Naive thymus-derived CD4-positive, alpha-beta T cell (primary cell): ENCODE data around the gene FH. TPM values are rescaled to one million over a fixed set of nuclear protein-coding genes. Genes with fewer than 3 reads are reported as not detected.

Source experiments
- ATAC-seq: fragments of 150-1000 bp; cut with Tn5 transposase; 2 replicates; pipeline ENCODE4 v1.10.0; 2021; ENCODE audit warnings: mild to moderate bottlenecking, moderate library complexity
- CTCF ChIA-PET: fragments of 350-600 bp; sonication (Branson Sonifier 250); formaldehyde crosslinking; loops from one replicate; lab custom pipeline; 2021; ENCODE audit warnings: antibody characterized with exemption; lab: Charles Lee
- POLR2A ChIA-PET: fragments of 350-600 bp; sonication (Branson Sonifier 250); formaldehyde crosslinking; loops from one replicate; lab custom pipeline; 2021; ENCODE audit warnings: antibody characterized with exemption, inconsistent platforms; lab: Charles Lee
- DNase-seq, 9 donors: peaks; one replicate each; pipeline versions ENCODE4 v3.0.0 to v3.0.0-alpha.2; 2020 to 2022; ENCODE audit warnings: mixed read lengths in 1 of 9
- H3K27ac ChIP-seq: one replicate; pipeline ENCODE4 v1.7.0; 2013; ENCODE audit warnings: mild to moderate bottlenecking, low read depth, low read length, moderate library complexity
- H3K27me3 ChIP-seq, 2 donors: one replicate each; pipeline ENCODE4 v1.7.0; 2013; ENCODE audit warnings: low read length in 2 of 2, mild to moderate bottlenecking in 2 of 2, moderate library complexity in 2 of 2; ENCODE audit not compliant: control insufficient read depth in 2 of 2, insufficient read depth in 2 of 2
- H3K36me3 ChIP-seq, 3 experiments: 1 replicate in 2 of 3; 2 replicates in 1 of 3; pipeline ENCODE4 v1.7.0; 2013; ENCODE audit warnings: low read length in 3 of 3, mild to moderate bottlenecking in 3 of 3, moderate library complexity in 1 of 3; ENCODE audit not compliant: insufficient read depth in 3 of 3, control insufficient read depth in 2 of 3
- H3K4me1 ChIP-seq, 2 donors: one replicate each; pipeline ENCODE4 v1.7.0; 2013; ENCODE audit warnings: low read length in 2 of 2, mild to moderate bottlenecking in 2 of 2, moderate library complexity in 1 of 2; ENCODE audit not compliant: control insufficient read depth in 2 of 2, insufficient read depth in 2 of 2
- H3K4me3 ChIP-seq: 2 replicates; pipeline ENCODE4 v1.7.0; 2013; ENCODE audit warnings: mild to moderate bottlenecking, low read length
- H3K9me3 ChIP-seq, 3 experiments: 1 replicate in 2 of 3; 2 replicates in 1 of 3; pipeline ENCODE4 v1.7.0; 2013; ENCODE audit warnings: low read length in 3 of 3; ENCODE audit not compliant: control insufficient read depth in 2 of 3
- H3K27ac Mint-ChIP-seq, 9 donors: one replicate each; pipeline ENCODE4 v1.8.0; 2020 to 2022; ENCODE audit warnings: mixed read lengths in 9 of 9, mild to moderate bottlenecking in 8 of 9, moderate library complexity in 5 of 9, inconsistent platforms in 2 of 9
- H3K27me3 Mint-ChIP-seq, 5 donors: one replicate each; pipeline ENCODE4 v1.8.0; 2021 to 2022; ENCODE audit warnings: mixed read lengths in 5 of 5, mild to moderate bottlenecking in 1 of 5
- H3K36me3 Mint-ChIP-seq, 5 donors: one replicate each; pipeline ENCODE4 v1.8.0; 2020 to 2022; ENCODE audit warnings: mixed read lengths in 5 of 5, mild to moderate bottlenecking in 3 of 5, inconsistent platforms in 1 of 5
- H3K4me1 Mint-ChIP-seq, 7 donors: one replicate each; pipeline ENCODE4 v1.8.0; 2020 to 2022; ENCODE audit warnings: mixed read lengths in 7 of 7, mild to moderate bottlenecking in 3 of 7, inconsistent platforms in 1 of 7
- H3K4me3 Mint-ChIP-seq, 10 donors: one replicate each; pipeline ENCODE4 v1.8.0; 2020 to 2022; ENCODE audit warnings: mild to moderate bottlenecking in 10 of 10, mixed read lengths in 10 of 10, moderate library complexity in 6 of 10, inconsistent platforms in 2 of 10
- H3K9me3 Mint-ChIP-seq, 11 donors: one replicate each; pipeline ENCODE4 v1.8.0; 2020 to 2022; ENCODE audit warnings: mixed read lengths in 11 of 11, mild to moderate bottlenecking in 4 of 11, inconsistent platforms in 1 of 11, moderate library complexity in 1 of 11
- intact Hi-C, 2 donors: fragments of 100-400 bp; cut with micrococcal nuclease; formaldehyde crosslinking; loops; one replicate each; pipeline ENCODE4 v1.15.1; 2023
- polyA plus RNA-seq, 2 donors: library from polyadenylated mRNA; unstranded; fragments of 300-500 nt; fragmentation: Illumina TruSeq; gene quantifications; one replicate each; pipeline ENCODE4 v1.2.3, GENCODE V29; 2021
- total RNA-seq, 6 experiments: library from RNA in 5 of 6; stranded (reverse) in 5 of 6; gene quantifications; 1 replicate in 5 of 6; 2 replicates in 1 of 6; pipeline ENCODE4 v1.2.3 and lab custom pipeline; 2021 to 2026

The FH gene
- total and polyA plus RNA-seq, 7 experiments from 2014 or later: 17.3 to 57.9 (median 25.8) TPM

- peaks cover 0 to 2% (median 0%) of the 10 kb centered on the region in 7 donors for H3K4me1 Mint-ChIP-seq
- no peak overlapping the region for H3K4me3 ChIP-seq
- H3K9me3 ChIP-seq: no peaks in the 10 kb centered on the region
- peaks cover 0 to 8% (median 0%) of the 10 kb centered on the region in 5 donors for H3K27me3 Mint-ChIP-seq
- intact Hi-C loops: loop anchor here in 1 of 2 donors (10.0 kb wide), 1 partner anchor 754 kb away; no protein-coding TSS in a partner anchor
- H3K36me3 ChIP-seq: no peaks in the 10 kb centered on the region
- POLR2A ChIA-PET: no interaction called here
- H3K4me1 ChIP-seq: no peaks in the 10 kb centered on the region
- H3K27ac Mint-ChIP-seq: no peak overlapping the region
- DNase-seq: no peak
- no peaks in the 10 kb centered on the region for H3K9me3 Mint-ChIP-seq
- H3K4me3 Mint-ChIP-seq: no peak overlapping the region
- H3K36me3 Mint-ChIP-seq: peaks cover 0 to 9% (median 3%) of the 10 kb centered on the region in 5 donors
- ATAC-seq: no peak
- H3K27me3 ChIP-seq: no peaks in the 10 kb centered on the region
- CTCF ChIA-PET: no interaction called here
- H3K27ac ChIP-seq: no peak overlapping the region
Observed at GRCh38 chr1:241488739-241489138, 30.8 kb downstream of the FH start.

DNA sequence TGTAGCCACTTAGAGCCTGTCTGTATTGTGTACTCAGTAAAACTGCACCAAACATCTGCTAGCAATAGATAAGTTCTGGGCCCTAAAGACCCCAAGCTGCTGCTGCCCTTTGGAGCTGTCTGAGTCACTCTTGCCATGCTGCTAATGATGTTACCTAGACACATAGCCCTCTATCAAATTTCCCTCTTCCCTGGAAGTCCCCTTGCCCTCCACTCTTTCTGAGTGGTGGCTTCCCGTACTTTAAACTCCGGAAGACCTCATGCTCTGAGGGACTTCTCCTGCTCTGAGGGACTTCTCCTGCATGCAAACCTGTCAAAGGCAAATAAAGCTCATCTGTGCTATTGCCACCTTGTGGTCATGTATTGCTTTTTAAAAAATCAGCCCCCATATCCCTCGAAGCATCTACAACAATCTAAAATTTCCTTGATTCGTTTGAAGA lies 34.0 kb downstream of the FH start:
- H3K27ac Mint-ChIP-seq: peak overlapping the region in 1 of 9 donors; percentile 24
- H3K4me1 Mint-ChIP-seq: peaks cover 0 to 2% (median 0%) of the 10 kb centered on the region in 7 donors
- no peaks in the 10 kb centered on the region for H3K9me3 Mint-ChIP-seq
- ChIA-PET POLR2A (no interaction called here), CTCF (interaction anchor here (0.6 to 0.7 kb wide), 2 partner anchors 88 to 1246 kb away, joined by 3 to 4 read pairs; no protein-coding TSS in a partner anchor)
- intact Hi-C loops: loop anchor here in 1 of 2 donors (10.0 kb wide), 1 partner anchor 751 kb away; no protein-coding TSS in a partner anchor
- peaks cover 0 to 13% (median 3%) of the 10 kb centered on the region in 5 donors for H3K27me3 Mint-ChIP-seq
- ATAC-seq: no peak
- H3K36me3 ChIP-seq: no peaks in the 10 kb centered on the region
- DNase-seq: no peak
- no peaks in the 10 kb centered on the region for H3K27me3 ChIP-seq
- no peaks in the 10 kb centered on the region for H3K9me3 ChIP-seq
- H3K4me1 ChIP-seq: no peaks in the 10 kb centered on the region
- no peak overlapping the region for H3K4me3 ChIP-seq
- peaks cover 0 to 4% (median 3%) of the 10 kb centered on the region in 5 donors for H3K36me3 Mint-ChIP-seq
- no peak overlapping the region for H3K4me3 Mint-ChIP-seq
- no peak overlapping the region for H3K27ac ChIP-seq

DNA sequence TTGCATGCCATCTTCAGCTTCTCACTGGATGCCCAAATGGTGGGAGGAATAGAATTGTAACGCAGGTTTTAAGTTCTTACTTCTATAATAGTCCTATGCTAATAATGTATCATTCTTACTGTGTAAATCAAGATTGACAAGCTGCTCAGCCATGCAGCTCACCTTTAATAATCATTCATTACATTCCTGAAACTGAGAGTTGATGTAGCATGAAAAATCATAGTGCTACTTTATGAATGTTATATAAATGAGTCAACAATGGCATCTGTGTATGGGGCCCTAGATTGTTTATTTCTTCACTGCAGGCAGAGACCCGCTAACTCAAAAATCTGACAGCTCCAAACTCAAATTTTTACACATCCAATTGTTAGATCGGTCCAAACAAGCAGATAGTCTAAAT lies 34.4 kb downstream of the FH start:
- peaks cover 0 to 2% (median 0%) of the 10 kb centered on the region in 7 donors for H3K4me1 Mint-ChIP-seq
- peaks cover 0 to 4% (median 3%) of the 10 kb centered on the region in 5 donors for H3K36me3 Mint-ChIP-seq
- Histone ChIP-seq H3K27me3 (no peaks in the 10 kb centered on the region), H3K27ac (no peak overlapping the region), H3K4me3 (no peak overlapping the region), H3K9me3 (no peaks in the 10 kb centered on the region), H3K36me3 (no peaks in the 10 kb centered on the region), H3K4me1 (no peaks in the 10 kb centered on the region)
- intact Hi-C loops: loop anchor here in 1 of 2 donors (10.0 kb wide), 1 partner anchor 750 kb away; no protein-coding TSS in a partner anchor
- ChIA-PET POLR2A (no interaction called here), CTCF (no interaction called here)
- H3K9me3 Mint-ChIP-seq: no peaks in the 10 kb centered on the region
- peaks cover 0 to 13% (median 3%) of the 10 kb centered on the region in 5 donors for H3K27me3 Mint-ChIP-seq
- no peak overlapping the region for H3K27ac Mint-ChIP-seq
- no peak overlapping the region for H3K4me3 Mint-ChIP-seq
- DNase-seq (no peak), ATAC-seq (no peak)

- CTCF ChIA-PET: no interaction called here
- H3K4me3 Mint-ChIP-seq: no peak overlapping the region
- H3K36me3 ChIP-seq: no peaks in the 10 kb centered on the region
- POLR2A ChIA-PET: no interaction called here
- no peak overlapping the region for H3K27ac ChIP-seq
- no peak for DNase-seq
- no peak overlapping the region for H3K27ac Mint-ChIP-seq
- H3K9me3 Mint-ChIP-seq: no peaks in the 10 kb centered on the region
- H3K27me3 Mint-ChIP-seq: peaks cover 0 to 13% (median 3%) of the 10 kb centered on the region in 5 donors
- H3K4me1 ChIP-seq: no peaks in the 10 kb centered on the region
- ATAC-seq: no peak
- no peak overlapping the region for H3K4me3 ChIP-seq
- intact Hi-C loops: loop anchor here in 1 of 2 donors (10.0 kb wide), 1 partner anchor 748 kb away; no protein-coding TSS in a partner anchor
- peaks cover 0 to 4% (median 0%) of the 10 kb centered on the region in 5 donors for H3K36me3 Mint-ChIP-seq
- no peaks in the 10 kb centered on the region for H3K27me3 ChIP-seq
- H3K9me3 ChIP-seq: no peaks in the 10 kb centered on the region
- H3K4me1 Mint-ChIP-seq: peaks cover 0 to 2% (median 0%) of the 10 kb centered on the region in 7 donors
Observed at GRCh38 chr1:241482761-241483250, 36.7 kb downstream of the FH start.

DNA sequence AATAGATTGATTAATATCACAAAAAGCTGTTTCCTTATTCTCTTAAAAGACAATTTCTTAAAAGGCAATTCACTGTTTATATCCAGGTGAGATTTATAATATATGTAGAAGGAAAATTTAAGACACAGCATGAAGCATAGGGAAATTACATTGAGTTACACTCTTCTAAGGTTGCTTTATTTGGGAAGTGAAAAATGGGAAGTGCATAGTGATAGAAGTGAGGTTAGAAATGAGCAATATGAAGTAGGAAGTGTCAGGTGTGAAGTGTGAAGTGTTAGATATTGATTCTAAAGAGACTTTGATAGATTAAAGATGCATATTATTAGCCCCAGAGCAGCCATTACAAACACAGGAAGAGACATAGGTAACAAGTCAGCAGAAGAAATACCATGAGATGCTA lies 40.3 kb downstream of the FH start:
- H3K27ac ChIP-seq: no peak overlapping the region
- Mint-ChIP-seq H3K9me3 (no peaks in the 10 kb centered on the region), H3K27ac (no peak overlapping the region), H3K4me3 (no peak overlapping the region), H3K36me3 (peaks cover 0 to 4% (median 0%) of the 10 kb centered on the region in 5 donors), H3K27me3 (peaks cover 0 to 11% (median 3%) of the 10 kb centered on the region in 5 donors), H3K4me1 (no peaks in the 10 kb centered on the region)
- ChIA-PET POLR2A (no interaction called here), CTCF (no interaction called here)
- DNase-seq (no peak), ATAC-seq (no peak)
- H3K4me1 ChIP-seq: no peaks in the 10 kb centered on the region
- no peaks in the 10 kb centered on the region for H3K36me3 ChIP-seq
- no peaks in the 10 kb centered on the region for H3K27me3 ChIP-seq
- H3K4me3 ChIP-seq: no peak overlapping the region
- intact Hi-C loops: no loop called here
- H3K9me3 ChIP-seq: no peaks in the 10 kb centered on the region

GRCh38 chr1:241475671-241476070 lies 43.9 kb downstream of the FH start:
- H3K4me3 ChIP-seq: no peak overlapping the region
- H3K4me3 Mint-ChIP-seq: no peak overlapping the region
- DNase-seq (no peak), ATAC-seq (no peak)
- intact Hi-C loops: no loop called here
- no peak overlapping the region for H3K27ac Mint-ChIP-seq
- peaks cover 0 to 15% (median 8%) of the 10 kb centered on the region in 5 donors for H3K27me3 Mint-ChIP-seq
- no peaks in the 10 kb centered on the region for H3K36me3 ChIP-seq
- no peaks in the 10 kb centered on the region for H3K27me3 ChIP-seq
- ChIA-PET CTCF (no interaction called here), POLR2A (no interaction called here)
- no peaks in the 10 kb centered on the region for H3K4me1 ChIP-seq
- H3K4me1 Mint-ChIP-seq: no peaks in the 10 kb centered on the region
- H3K9me3 ChIP-seq: no peaks in the 10 kb centered on the region
- H3K27ac ChIP-seq: no peak overlapping the region
- no peaks in the 10 kb centered on the region for H3K36me3 Mint-ChIP-seq
- H3K9me3 Mint-ChIP-seq: no peaks in the 10 kb centered on the region

- POLR2A ChIA-PET: no interaction called here
- H3K4me3 ChIP-seq: no peak overlapping the region
- no peak for ATAC-seq
- CTCF ChIA-PET: no interaction called here
- no peak for DNase-seq
- no peaks in the 10 kb centered on the region for H3K36me3 ChIP-seq
- H3K27ac ChIP-seq: no peak overlapping the region
- H3K4me1 Mint-ChIP-seq: no peaks in the 10 kb centered on the region
- H3K27ac Mint-ChIP-seq: no peak overlapping the region
- intact Hi-C loops: no loop called here
- no peaks in the 10 kb centered on the region for H3K9me3 ChIP-seq
- H3K36me3 Mint-ChIP-seq: no peaks in the 10 kb centered on the region
- no peak overlapping the region for H3K4me3 Mint-ChIP-seq
- no peaks in the 10 kb centered on the region for H3K9me3 Mint-ChIP-seq
- no peaks in the 10 kb centered on the region for H3K4me1 ChIP-seq
- H3K27me3 ChIP-seq: no peaks in the 10 kb centered on the region
- peaks cover 2 to 20% (median 18%) of the 10 kb centered on the region in 5 donors for H3K27me3 Mint-ChIP-seq
Observed at GRCh38 chr1:241473026-241473425, 46.5 kb downstream of the FH start.
